Measurements from ENCODE around the gene PTCHD1.

The PTCHD1 gene

GRCh38 chrX:23311731-23312130 is 22.9 kb upstream of the PTCHD1 start:
- TF ChIP-seq, protein P1, sequence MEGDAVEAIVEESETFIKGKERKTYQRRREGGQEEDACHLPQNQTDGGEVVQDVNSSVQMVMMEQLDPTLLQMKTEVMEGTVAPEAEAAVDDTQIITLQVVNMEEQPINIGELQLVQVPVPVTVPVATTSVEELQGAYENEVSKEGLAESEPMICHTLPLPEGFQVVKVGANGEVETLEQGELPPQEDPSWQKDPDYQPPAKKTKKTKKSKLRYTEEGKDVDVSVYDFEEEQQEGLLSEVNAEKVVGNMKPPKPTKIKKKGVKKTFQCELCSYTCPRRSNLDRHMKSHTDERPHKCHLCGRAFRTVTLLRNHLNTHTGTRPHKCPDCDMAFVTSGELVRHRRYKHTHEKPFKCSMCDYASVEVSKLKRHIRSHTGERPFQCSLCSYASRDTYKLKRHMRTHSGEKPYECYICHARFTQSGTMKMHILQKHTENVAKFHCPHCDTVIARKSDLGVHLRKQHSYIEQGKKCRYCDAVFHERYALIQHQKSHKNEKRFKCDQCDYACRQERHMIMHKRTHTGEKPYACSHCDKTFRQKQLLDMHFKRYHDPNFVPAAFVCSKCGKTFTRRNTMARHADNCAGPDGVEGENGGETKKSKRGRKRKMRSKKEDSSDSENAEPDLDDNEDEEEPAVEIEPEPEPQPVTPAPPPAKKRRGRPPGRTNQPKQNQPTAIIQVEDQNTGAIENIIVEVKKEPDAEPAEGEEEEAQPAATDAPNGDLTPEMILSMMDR (conservative IDR thresholded peaks at IDR 0.05; ENCODE audit: low read depth, low read length): no peak
- DNase-seq (ENCODE audit: low read depth): no peak
- H3K4me3 ChIP-seq (ENCODE audit: low read length): no peak overlapping the region

DNA sequence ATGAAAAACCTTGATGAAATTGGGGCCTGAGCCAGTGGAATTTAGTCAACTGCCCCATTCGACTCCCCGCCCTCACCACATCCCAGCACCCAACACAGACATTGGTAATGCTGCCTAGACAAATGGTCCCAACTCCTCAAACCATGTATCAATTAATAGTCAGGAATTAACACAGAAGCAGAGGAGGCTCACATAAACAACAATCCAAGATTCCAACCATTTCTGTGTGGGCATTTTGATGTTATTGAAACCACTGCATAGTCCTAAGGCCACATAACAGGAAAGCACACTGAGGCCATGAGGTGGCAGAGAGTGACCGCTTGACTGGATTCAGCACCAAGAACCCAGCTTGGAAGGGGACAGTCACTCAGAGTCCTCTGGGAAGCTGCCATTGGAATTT is 22.5 kb upstream of the PTCHD1 start:
- H3K4me3 ChIP-seq (ENCODE audit: low read length): no peak overlapping the region
- TF ChIP-seq, protein P1 (conservative IDR thresholded peaks at IDR 0.05; ENCODE audit: low read depth, low read length): no peak

DNA sequence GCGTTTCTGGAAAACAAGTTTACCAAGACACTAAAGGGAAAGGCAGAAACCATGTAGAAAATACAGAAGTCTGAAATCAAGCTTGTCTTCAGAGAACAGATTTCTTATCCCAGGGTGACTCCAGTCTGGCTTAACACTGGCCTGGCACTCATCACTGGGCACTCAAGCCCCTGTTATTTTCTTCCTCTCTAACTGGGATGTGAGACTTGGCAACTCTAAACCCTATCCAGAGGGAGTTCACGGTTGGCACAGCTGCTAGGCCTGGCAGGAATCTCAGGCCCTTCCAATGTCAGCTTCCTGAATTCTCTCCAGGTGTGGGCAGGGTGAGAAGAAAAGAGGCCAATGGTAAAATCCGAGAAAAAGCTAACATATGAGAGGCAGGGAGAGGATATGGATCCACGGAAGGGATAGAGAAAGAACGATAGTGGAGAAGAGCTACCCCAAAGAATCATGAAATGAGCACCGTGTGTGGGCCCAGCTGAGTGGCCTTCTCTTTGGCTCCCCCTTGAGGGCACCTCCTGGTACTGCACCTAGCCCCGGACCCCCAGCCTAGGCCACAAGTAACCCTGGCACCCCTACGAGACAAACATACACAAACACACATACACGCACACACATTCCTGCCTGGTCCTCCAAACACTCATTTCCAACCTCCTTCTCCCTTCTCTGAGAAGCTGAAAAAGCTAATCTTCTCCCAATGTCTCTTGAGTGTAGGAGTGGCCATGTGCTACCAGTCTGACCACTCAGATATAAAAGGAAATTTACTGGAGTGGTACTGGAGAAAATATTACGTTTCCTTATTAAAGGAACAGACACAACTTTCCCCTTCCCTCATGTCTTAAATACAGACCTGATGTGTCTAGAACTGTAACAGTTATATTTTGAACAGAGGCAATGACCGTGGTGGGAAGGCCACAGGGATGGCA is 16.6 kb upstream of the PTCHD1 start:
- H3K4me3 ChIP-seq (ENCODE audit: low read length): no peak overlapping the region
- TF ChIP-seq, protein P1 (conservative IDR thresholded peaks at IDR 0.05; ENCODE audit: low read depth, low read length): peak; percentile 84
- DNase-seq (ENCODE audit: low read depth): no peak

More for the DNA sequence above, 22.5 kb upstream of the PTCHD1 start:
- DNase-seq (ENCODE audit: low read depth): no peak

- H3K4me3 ChIP-seq (ENCODE audit: low read length): no peak overlapping the region
- TF ChIP-seq, protein P1 (conservative IDR thresholded peaks at IDR 0.05; ENCODE audit: low read depth, low read length): no peak
- DNase-seq (ENCODE audit: low read depth): no peak
Observed at GRCh38 chrX:23327104-23327503, 7.5 kb upstream of the PTCHD1 start.

DNA sequence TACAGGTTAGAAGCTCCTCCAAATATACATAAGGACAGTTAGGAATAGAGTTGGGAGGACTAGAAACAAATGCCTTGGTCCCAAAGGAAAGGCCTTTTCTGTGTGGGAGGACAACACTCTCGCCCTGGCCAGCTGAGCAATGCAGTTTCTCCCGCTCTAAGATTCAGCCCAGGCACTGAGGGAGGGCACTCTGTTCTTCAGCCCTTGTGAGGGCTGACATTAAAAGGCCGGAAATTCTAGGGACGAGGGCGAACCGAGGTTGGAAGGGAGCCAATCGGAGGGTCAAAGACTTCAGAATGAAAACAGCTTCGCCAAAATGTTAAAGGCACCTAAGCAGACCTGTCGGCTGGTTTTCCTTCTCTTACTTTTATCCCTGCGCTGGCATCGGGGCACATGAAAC is 2.9 kb upstream of the PTCHD1 start:
- no peak overlapping the region for H3K4me3 ChIP-seq (ENCODE audit: low read length)

DNA sequence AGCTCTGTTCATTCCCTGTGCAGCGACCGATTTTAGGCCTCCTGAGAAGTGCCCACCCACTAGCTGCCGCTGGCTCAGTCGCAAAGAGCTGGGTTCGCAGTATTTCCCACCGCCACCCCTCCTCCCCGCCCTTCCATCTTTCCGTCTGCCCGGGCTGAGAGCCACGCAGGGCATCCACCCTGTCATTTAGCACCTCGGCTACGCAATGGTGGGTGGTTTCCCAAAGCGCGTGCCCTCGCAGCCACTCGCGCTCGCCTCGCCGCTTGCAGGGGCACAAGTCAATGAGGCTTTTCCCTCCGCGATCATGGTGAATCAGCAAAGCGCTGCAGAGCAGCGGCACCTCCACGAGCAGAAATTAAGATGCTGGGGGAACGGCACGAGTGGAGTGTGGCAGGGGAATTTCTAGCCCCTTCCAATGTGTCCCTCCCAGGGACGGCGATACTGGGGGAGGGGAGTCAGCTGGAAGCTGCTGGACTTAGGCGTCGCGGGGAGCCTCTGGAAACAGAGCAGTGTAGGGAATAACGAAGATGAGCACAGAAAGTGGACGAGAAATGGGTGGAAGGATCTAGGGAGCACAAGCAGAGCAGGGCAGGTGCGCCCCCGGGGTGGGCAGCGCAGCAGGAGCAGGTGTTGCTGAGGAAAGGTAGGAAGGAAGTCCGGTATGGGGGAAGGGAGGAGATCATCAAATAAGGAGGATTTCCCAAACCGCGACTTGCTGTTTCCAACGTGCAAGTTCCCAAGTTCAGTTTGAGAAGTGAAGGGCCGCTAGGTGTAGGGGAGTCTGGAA is 2.4 kb upstream of the PTCHD1 start:
- TF ChIP-seq, protein P1 (conservative IDR thresholded peaks at IDR 0.05; ENCODE audit: low read depth, low read length): no peak
- no peak overlapping the region for H3K4me3 ChIP-seq (ENCODE audit: low read length)
- DNase-seq (ENCODE audit: low read depth): no peak

More for the DNA sequence above, 2.9 kb upstream of the PTCHD1 start:
- TF ChIP-seq, protein P1 (conservative IDR thresholded peaks at IDR 0.05; ENCODE audit: low read depth, low read length): no peak
- DNase-seq (ENCODE audit: low read depth): no peak

Data from retinal pigment epithelial cell (primary cell).